GM12892 (cell line): ENCODE data around the gene KRTAP5-6.

ENCODE experiments used
- POLR2A ChIP-seq: IDR thresholded peaks from 2 replicates; pipeline ENCODE4 v1.6.1; 2011; ENCODE audit warnings: low read depth, low read length, control low read depth
- POLR2AphosphoS5 ChIP-seq: IDR thresholded peaks from 2 replicates; pipeline ENCODE4 v1.6.1; 2011; ENCODE audit warnings: low read depth, low read length, control low read depth

DNA sequence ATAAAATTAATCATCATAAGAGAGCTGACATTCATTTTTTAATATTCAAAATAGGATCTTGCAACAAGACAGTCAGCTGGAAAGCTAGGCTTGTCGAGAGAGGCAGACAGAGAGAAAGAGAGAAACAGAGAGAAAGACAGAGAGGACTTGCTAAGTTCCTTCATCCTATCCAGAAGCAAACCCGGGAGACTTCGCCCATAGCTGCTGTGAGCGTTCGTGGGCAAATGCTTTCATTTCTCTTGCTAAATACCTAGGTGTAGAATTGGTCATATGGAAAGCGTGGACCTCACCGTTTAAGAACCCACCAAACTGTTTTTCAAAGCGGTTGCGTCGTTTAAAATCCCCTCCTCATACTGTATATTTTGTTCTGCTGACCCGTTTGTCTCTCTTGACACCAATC, 25.3 kb upstream of the KRTAP5-6 start:
- TF ChIP-seq POLR2A (no peak), POLR2AphosphoS5 (no peak)
